GM12874 (cell line): Measurements from ENCODE around the gene RNF144A.

ENCODE experiments used
- CTCF ChIP-seq: IDR thresholded peaks from 2 replicates; pipeline ENCODE4 v1.5.1; 2011; ENCODE audit warnings: low read depth, mild to moderate bottlenecking, control low read depth, low read length, moderate library complexity; ENCODE audit not compliant: insufficient read depth

Gene RNF144A

GRCh38 chr2:6937157-6937556 lies 19.9 kb downstream of the RNF144A start:
- no peak for TF ChIP-seq CTCF

GRCh38 chr2:6937582-6937981 lies 20.4 kb downstream of the RNF144A start:
- TF ChIP-seq CTCF = no peak

- no peak for TF ChIP-seq CTCF
Measured at GRCh38 chr2:6939071-6939470, 21.9 kb downstream of the RNF144A start.

GRCh38 chr2:6940820-6941219 lies 23.6 kb downstream of the RNF144A start:
- no peak for TF ChIP-seq CTCF

GRCh38 chr2:6941299-6942046 lies 24.3 kb downstream of the RNF144A start:
- TF ChIP-seq CTCF = no peak

GRCh38 chr2:6942848-6943247 lies 25.6 kb downstream of the RNF144A start:
- no peak for TF ChIP-seq CTCF

DNA sequence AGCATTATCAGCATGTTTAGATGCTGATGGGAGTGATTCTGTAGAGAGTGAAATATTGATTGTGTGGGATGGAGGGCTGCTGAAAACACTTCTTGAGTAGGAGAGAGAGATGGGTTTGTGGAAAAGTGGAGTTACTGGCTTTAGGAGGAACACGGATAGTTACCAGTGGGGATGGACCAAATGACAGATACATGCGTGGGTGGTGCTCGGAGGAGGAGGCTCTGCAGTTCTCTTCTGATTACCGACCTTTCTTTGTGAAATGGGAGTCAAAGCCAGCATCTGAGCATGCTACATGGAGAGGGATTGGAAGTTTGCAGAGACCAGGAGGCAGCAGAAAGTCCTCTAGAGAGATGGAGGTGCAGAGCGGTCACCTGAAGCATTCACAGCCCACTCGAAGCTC lies 26.3 kb downstream of the RNF144A start:
- no peak for TF ChIP-seq CTCF

GRCh38 chr2:6943971-6944370 lies 26.8 kb downstream of the RNF144A start:
- no peak for TF ChIP-seq CTCF
